Neural cell (in vitro differentiated cells): ENCODE results near the gene FYCO1. TPM values are rescaled to one million over a fixed set of nuclear protein-coding genes. Genes with fewer than 3 reads are reported as not detected.

Experiments
- H2AFZ ChIP-seq: fragments of 200-600, 300-800 bp; sonication (generic), shearing (Covaris generic); 2 replicates; pipeline ENCODE4 v1.6.0; 2014; ENCODE audit warnings: low read depth, mild to moderate bottlenecking, antibody characterized with exemption, low read length, moderate library complexity
- H3F3A ChIP-seq: fragments of 200-600 bp; shearing (Covaris generic); 2 replicates; pipeline ENCODE4 v1.6.1; 2016; ENCODE audit warnings: mild to moderate bottlenecking, moderate library complexity, mixed read lengths, antibody characterized with exemption, low read length; ENCODE audit not compliant: insufficient read depth, poor library complexity, severe bottlenecking
- H3K27ac ChIP-seq: fragments of 200-600, 300-800 bp; sonication (generic), shearing (Covaris generic); 2 replicates; pipeline ENCODE4 v1.5.1; 2014; ENCODE audit warnings: mild to moderate bottlenecking, low read length, moderate library complexity
- H3K27me3 ChIP-seq: fragments of 300-800, 200-600 bp; sonication (generic), shearing (Covaris generic); 2 replicates; pipeline ENCODE4 v1.6.0; 2014; ENCODE audit warnings: mild to moderate bottlenecking, low read depth, low read length, moderate library complexity; ENCODE audit not compliant: insufficient read depth
- H3K36me3 ChIP-seq: fragments of 300-800, 200-600 bp; sonication (generic), shearing (Covaris generic); 2 replicates; pipeline ENCODE4 v1.5.1; 2014; ENCODE audit warnings: mild to moderate bottlenecking, antibody characterized with exemption, low read length, moderate library complexity; ENCODE audit not compliant: insufficient read depth
- H3K4me2 ChIP-seq: fragments of 300-800, 200-600 bp; sonication (generic), shearing (Covaris generic); 2 replicates; pipeline ENCODE4 v1.6.0; 2014; ENCODE audit warnings: mild to moderate bottlenecking, low read length
- H3K4me3 ChIP-seq: fragments of 300-800, 200-600 bp; sonication (generic), shearing (Covaris generic); 2 replicates; pipeline ENCODE4 v1.5.1; 2014; ENCODE audit warnings: mild to moderate bottlenecking, low read length, moderate library complexity
- H3K79me2 ChIP-seq: fragments of 200-600 bp; shearing (Covaris generic); replicated peaks from 2 replicates; pipeline ENCODE4 v1.6.0; 2014; ENCODE audit warnings: mild to moderate bottlenecking, low read length, moderate library complexity; ENCODE audit not compliant: insufficient read depth
- H3K9ac ChIP-seq: fragments of 300-800, 200-600 bp; sonication (generic), shearing (Covaris generic); 2 replicates; pipeline ENCODE4 v1.6.1; 2016; ENCODE audit warnings: mild to moderate bottlenecking, low read length, mixed read lengths
- H3K9me2 ChIP-seq: fragments of 200-600 bp; shearing (Covaris generic); 2 replicates; pipeline ENCODE4 v1.6.1; 2016; ENCODE audit warnings: mild to moderate bottlenecking, low read length, mixed read lengths; ENCODE audit not compliant: insufficient read depth
- H3K9me3 ChIP-seq: fragments of 200-600, 300-800 bp; sonication (generic), shearing (Covaris generic); 2 replicates; pipeline ENCODE4 v1.6.1; 2016; ENCODE audit warnings: mild to moderate bottlenecking, mixed run types, low read length, moderate library complexity, mixed read lengths
- H4K20me1 ChIP-seq: fragments of 200-600 bp; shearing (Covaris generic); 2 replicates; pipeline ENCODE4 v1.6.1; 2016; ENCODE audit warnings: mild to moderate bottlenecking, mixed run types; ENCODE audit not compliant: insufficient read depth
- CTCF ChIP-seq: fragments of 450-650 bp; IDR thresholded peaks from 2 replicates; pipeline ENCODE4 v1.5.1; 2014; ENCODE audit warnings: antibody characterized with exemption, mild to moderate bottlenecking, moderate library complexity; ENCODE audit not compliant: poor library complexity, severe bottlenecking
- EP300 ChIP-seq: fragments of 450-650 bp; conservative IDR thresholded peaks from 2 replicates; pipeline ENCODE4 v1.6.1; 2014; ENCODE audit warnings: antibody characterized with exemption, mild to moderate bottlenecking, moderate library complexity; ENCODE audit not compliant: poor library complexity, severe bottlenecking
- EZH2 ChIP-seq: fragments of 200-600, 300-800 bp; shearing (Covaris generic), sonication (generic); IDR thresholded peaks from 2 replicates; pipeline ENCODE4 v1.6.1; 2014; ENCODE audit warnings: antibody characterized with exemption, low read length, borderline replicate concordance, mild to moderate bottlenecking; ENCODE audit not compliant: insufficient read depth, poor library complexity, severe bottlenecking
- MXI1 ChIP-seq: fragments of 450-650 bp; conservative IDR thresholded peaks from 2 replicates; pipeline ENCODE4 v1.6.1; 2014; ENCODE audit warnings: antibody characterized with exemption, mild to moderate bottlenecking; ENCODE audit not compliant: poor library complexity, severe bottlenecking
- POLR2AphosphoS5 ChIP-seq: IDR thresholded peaks from 2 replicates; pipeline ENCODE4 v1.6.1; 2012
- RAD21 ChIP-seq: fragments of 450-650 bp; conservative IDR thresholded peaks from 2 replicates; pipeline ENCODE4 v1.6.1; 2014; ENCODE audit warnings: antibody characterized with exemption, mild to moderate bottlenecking, moderate library complexity
- REST ChIP-seq: IDR thresholded peaks from 2 replicates; pipeline ENCODE4 v1.6.1; 2012; ENCODE audit warnings: borderline replicate concordance
- SMC3 ChIP-seq: fragments of 450-650 bp; conservative IDR thresholded peaks from 2 replicates; pipeline ENCODE4 v1.6.1; 2014; ENCODE audit warnings: antibody characterized with exemption, mild to moderate bottlenecking, moderate library complexity; ENCODE audit not compliant: poor library complexity
- TAF1 ChIP-seq: IDR thresholded peaks from 2 replicates; pipeline ENCODE4 v1.6.1; 2012; ENCODE audit warnings: low read depth
- polyA plus RNA-seq: library from polyadenylated mRNA; depleted of rRNA; stranded (reverse); fragments of >200 nt; gene quantifications from 2 replicates; pipeline ENCODE4 v1.2.3, GENCODE V29; 2014

Gene FYCO1
- polyA plus RNA-seq, 1 donor from 2014 or later: 0.12 TPM

- no peaks in the 10 kb centered on the region for H3K79me2 ChIP-seq
- H3K9me3 ChIP-seq: no peaks in the 10 kb centered on the region
- no peak overlapping the region for H3K4me2 ChIP-seq
- no peak for TF ChIP-seq MXI1
- no peak for TF ChIP-seq POLR2AphosphoS5
- no peak for TF ChIP-seq EP300
- no peak for TF ChIP-seq TAF1
- TF ChIP-seq REST: no peak
- no peak for TF ChIP-seq RAD21
- TF ChIP-seq CTCF: no peak
- TF ChIP-seq SMC3: no peak
- no peak for TF ChIP-seq EZH2
- H3F3A ChIP-seq: no peaks in the 10 kb centered on the region
- no peak overlapping the region for H2AFZ ChIP-seq
- no peaks in the 10 kb centered on the region for H4K20me1 ChIP-seq
- H3K4me3 ChIP-seq: no peak overlapping the region
- H3K36me3 ChIP-seq: no peaks in the 10 kb centered on the region
- H3K27ac ChIP-seq: no peak overlapping the region
- no peaks in the 10 kb centered on the region for H3K9me2 ChIP-seq
- no peaks in the 10 kb centered on the region for H3K27me3 ChIP-seq
- no peak overlapping the region for H3K9ac ChIP-seq
Observed at GRCh38 chr3:45959201-45959600, 36.4 kb downstream of the FYCO1 start.

GRCh38 chr3:45958321-45958791 lies 37.3 kb downstream of the FYCO1 start:
- H3K27ac ChIP-seq: no peak overlapping the region
- no peak for TF ChIP-seq SMC3
- no peak for TF ChIP-seq EZH2
- no peak for TF ChIP-seq TAF1
- H3K9me2 ChIP-seq: no peaks in the 10 kb centered on the region
- H3K27me3 ChIP-seq: no peaks in the 10 kb centered on the region
- no peak overlapping the region for H3K4me3 ChIP-seq
- H3K9me3 ChIP-seq: no peaks in the 10 kb centered on the region
- H4K20me1 ChIP-seq: no peaks in the 10 kb centered on the region
- H3K79me2 ChIP-seq: no peaks in the 10 kb centered on the region
- no peak overlapping the region for H3K4me2 ChIP-seq
- H2AFZ ChIP-seq: no peak overlapping the region
- no peaks in the 10 kb centered on the region for H3K36me3 ChIP-seq
- no peak overlapping the region for H3K9ac ChIP-seq
- no peaks in the 10 kb centered on the region for H3F3A ChIP-seq

GRCh38 chr3:45957586-45957985 lies 38.0 kb downstream of the FYCO1 start:
- Histone ChIP-seq H3F3A (no peaks in the 10 kb centered on the region), H3K79me2 (no peaks in the 10 kb centered on the region), H3K36me3 (no peaks in the 10 kb centered on the region), H3K4me3 (no peak overlapping the region), H3K4me2 (no peak overlapping the region), H4K20me1 (no peaks in the 10 kb centered on the region), H3K27me3 (no peaks in the 10 kb centered on the region), H3K9ac (no peak overlapping the region), H2AFZ (no peak overlapping the region), H3K27ac (no peak overlapping the region), H3K9me2 (no peaks in the 10 kb centered on the region), H3K9me3 (no peaks in the 10 kb centered on the region)
- no peak for TF ChIP-seq EZH2
- no peak for TF ChIP-seq CTCF
- no peak for TF ChIP-seq MXI1
